ENCODE results near the gene ZBTB17.
"Not testable (repeated sequence)": the region's sequence is repeated elsewhere in the genome, so short reads cannot be mapped to it uniquely, and the experiment has no call there.

ZBTB17 gene

DNA sequence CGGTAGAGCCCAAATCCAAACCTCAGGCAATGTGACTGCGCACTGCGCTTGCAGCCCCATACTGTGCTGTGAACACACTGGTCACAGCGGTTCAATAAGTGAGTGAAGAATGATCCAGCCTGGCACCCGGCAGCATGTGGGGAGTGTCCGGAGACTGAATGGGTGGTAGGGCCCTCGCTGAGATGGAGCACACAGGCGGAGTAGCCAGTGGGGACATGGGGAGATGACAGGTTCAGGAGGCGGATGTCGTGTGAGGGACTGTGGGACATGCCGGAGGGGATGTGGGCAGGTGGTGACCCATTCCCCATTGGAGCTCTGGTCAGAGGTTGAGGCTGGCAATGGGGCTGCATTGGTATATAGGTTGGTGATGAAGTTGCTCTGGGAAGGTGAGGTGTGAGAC, 33.8 kb upstream of the ZBTB17 start:
- DNase-seq (ENCODE audit: low read depth), result no peak
- TF ChIP-seq, protein P1, sequence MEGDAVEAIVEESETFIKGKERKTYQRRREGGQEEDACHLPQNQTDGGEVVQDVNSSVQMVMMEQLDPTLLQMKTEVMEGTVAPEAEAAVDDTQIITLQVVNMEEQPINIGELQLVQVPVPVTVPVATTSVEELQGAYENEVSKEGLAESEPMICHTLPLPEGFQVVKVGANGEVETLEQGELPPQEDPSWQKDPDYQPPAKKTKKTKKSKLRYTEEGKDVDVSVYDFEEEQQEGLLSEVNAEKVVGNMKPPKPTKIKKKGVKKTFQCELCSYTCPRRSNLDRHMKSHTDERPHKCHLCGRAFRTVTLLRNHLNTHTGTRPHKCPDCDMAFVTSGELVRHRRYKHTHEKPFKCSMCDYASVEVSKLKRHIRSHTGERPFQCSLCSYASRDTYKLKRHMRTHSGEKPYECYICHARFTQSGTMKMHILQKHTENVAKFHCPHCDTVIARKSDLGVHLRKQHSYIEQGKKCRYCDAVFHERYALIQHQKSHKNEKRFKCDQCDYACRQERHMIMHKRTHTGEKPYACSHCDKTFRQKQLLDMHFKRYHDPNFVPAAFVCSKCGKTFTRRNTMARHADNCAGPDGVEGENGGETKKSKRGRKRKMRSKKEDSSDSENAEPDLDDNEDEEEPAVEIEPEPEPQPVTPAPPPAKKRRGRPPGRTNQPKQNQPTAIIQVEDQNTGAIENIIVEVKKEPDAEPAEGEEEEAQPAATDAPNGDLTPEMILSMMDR (conservative IDR thresholded peaks at IDR 0.05; ENCODE audit: low read depth, low read length), result no peak
- H3K4me3 ChIP-seq (ENCODE audit: low read length), result no peak overlapping the region

DNA sequence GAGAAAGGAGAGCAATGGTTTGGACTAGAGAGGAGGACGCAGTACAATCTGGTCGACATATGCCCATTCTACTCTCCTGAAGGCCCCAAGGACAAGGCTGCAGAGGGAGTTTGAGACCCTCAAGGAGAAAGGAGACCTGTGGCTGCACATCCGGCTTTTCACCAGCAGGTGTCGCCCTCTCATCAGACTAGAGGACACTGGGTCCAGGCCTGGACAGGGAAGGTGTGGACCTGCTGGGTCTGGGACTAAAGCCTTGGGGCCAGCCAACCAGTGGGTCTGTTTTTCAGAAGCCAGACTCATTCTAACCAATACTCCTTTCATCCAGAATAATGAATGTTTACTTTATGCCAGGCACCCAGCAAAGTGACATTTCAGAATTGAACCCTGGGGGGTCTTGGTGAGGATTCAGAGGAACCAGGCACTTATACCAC, 33.1 kb upstream of the ZBTB17 start:
- TF ChIP-seq, protein P1 (conservative IDR thresholded peaks at IDR 0.05; ENCODE audit: low read depth, low read length), result peak; percentile 96
- DNase-seq (ENCODE audit: low read depth), result peak; percentile 15
- H3K4me3 ChIP-seq (ENCODE audit: low read length), result no peak overlapping the region

DNA sequence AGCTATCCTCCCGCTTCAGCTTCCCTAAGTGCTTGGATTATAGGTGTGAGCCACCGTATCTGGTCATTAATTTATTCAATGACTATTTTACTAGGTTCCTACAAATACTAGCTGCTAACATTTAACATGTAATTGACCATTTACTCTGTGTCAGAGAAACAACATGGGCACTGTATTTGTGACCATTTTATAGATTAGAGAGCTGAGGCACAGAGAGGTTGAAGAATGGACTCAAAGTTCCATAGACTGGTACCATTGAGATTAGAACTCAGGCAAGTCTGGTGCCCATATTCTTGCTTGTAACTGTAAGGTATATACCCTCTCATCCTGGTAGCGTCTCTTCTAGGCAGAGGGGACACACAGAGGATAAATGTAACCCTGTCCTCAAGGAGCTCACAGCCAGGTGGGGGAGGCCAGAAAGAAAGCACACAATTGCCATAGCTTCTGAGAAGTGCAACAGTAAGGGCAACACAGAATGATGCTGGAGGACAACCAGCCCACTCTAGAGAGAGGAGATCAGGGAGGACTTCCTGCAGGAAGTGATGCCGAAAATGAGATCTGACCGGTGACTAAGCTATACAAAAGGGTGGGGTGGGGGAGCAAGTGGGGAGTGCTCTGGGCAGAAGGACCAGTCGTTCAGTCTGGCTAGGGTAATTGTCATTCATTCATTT, 31.9 kb upstream of the ZBTB17 start:
- no peak for DNase-seq (ENCODE audit: low read depth)
- TF ChIP-seq, protein P1 (conservative IDR thresholded peaks at IDR 0.05; ENCODE audit: low read depth, low read length), result no peak
- no peak overlapping the region for H3K4me3 ChIP-seq (ENCODE audit: low read length)

DNA sequence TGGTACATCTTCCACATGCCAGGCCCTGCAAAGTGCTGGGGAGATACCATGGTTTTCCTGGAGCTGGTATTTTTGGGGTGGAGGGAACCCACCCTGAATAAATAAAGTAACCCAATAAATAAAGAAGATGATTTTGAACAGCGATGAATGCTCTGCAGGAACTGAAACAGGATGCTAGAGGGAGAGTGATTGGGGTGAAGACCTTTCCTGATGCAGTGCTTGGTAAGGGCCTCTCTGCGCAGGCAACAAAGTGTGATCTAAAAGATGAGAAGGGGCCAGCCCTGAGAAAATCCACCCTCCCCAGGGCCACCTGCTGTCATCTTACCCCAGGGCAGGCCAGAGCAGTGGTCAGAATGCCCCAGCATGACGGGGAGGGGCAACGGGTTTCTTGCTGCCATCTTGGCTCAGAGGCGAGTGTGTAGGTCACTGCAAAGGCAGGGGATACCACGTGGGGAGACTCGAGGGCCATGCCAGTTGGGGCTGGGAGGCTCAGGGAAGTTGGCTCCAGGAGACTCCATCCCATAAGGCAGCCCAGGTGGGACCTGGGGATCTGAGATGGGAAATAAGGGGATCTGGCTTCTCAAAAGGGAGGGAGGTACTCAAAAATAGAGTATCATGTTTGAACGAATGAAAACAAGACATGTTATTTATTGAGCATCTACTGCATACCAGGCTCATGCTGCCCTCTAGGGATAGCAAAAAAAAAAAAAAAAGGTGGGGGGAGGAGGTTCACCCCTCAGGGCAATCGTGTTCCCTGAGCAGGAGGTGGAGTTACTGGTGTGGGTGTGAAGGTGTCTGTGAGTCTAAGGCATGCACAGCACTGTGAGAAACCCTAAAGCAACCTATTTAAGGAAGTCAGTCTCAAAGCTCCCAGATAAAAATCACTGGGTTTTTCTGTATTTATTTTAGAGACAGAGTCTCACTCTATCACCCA, 30.9 kb upstream of the ZBTB17 start:
- no peak overlapping the region for H3K4me3 ChIP-seq (ENCODE audit: low read length)
- DNase-seq (ENCODE audit: low read depth), result no peak
- TF ChIP-seq, protein P1 (conservative IDR thresholded peaks at IDR 0.05; ENCODE audit: low read depth, low read length), result peak; percentile 11

DNA sequence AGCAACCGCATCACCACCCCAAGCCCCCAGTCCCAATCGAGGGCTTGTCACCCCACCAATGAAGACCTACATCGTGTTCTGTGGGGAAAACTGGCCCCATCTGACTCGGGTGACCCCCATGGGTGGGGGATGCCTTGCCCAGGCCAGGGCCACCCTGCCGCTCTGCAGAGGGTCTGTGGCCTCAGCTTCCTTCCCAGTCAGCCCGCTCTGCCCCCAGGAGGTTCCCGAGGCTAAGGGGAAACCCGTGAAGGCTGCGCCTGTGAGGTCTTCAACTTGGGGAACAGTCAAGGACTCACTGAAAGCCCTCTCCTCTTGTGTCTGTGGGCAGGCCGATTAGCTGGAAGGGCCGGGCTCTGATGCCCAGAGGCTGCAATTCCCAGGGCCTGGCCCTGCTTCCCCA, 30.1 kb upstream of the ZBTB17 start:
- no peak for DNase-seq (ENCODE audit: low read depth)
- no peak overlapping the region for H3K4me3 ChIP-seq (ENCODE audit: low read length)
- TF ChIP-seq, protein P1 (conservative IDR thresholded peaks at IDR 0.05; ENCODE audit: low read depth, low read length), result no peak

DNA sequence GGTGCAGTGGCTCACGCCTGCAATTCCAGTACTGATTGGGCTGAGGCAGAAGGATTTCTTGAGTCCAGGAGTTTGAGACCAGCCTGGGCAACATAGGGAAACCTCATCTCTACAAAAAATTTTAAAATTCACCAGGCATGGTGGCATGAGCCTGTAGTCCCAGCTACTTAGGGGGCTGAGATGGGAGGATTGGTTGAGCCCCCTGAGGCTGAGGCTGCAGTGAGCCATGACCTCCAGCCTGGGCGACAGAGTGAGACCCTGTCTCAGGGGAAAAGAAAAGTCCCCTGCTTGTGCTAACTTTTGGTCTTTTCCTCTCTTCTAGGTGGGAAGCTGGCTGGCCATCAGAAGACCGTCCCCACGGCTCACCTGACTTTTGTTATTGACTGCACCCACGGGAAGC, 29.7 kb upstream of the ZBTB17 start:
- no peak overlapping the region for H3K4me3 ChIP-seq (ENCODE audit: low read length)
- TF ChIP-seq, protein P1 (conservative IDR thresholded peaks at IDR 0.05; ENCODE audit: low read depth, low read length), result no peak
- DNase-seq (ENCODE audit: low read depth), result no peak

DNA sequence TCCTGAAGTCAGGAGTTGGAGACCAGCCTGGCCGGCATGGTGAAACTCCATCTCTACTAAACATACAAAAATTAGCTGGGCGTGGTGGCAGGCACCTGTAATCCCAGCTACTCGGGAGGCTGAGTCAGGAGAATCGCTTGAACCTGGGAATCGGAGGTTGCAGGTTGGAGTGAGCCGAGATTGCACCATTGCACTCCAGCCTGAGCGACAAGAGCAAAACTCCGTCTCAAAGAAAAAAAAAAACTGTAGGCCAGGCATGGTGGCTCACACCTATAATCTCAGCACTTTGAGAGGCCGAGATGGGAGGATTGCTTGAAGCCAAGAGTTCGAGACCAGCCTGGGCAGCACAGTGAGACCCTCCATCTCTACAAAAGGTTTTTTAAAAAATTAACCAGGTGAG, 25.4 kb upstream of the ZBTB17 start:
- H3K4me3 ChIP-seq (ENCODE audit: low read length); DNase-seq (ENCODE audit: low read depth): not testable (repeated sequence)

Data from retinal pigment epithelial cell (primary cell).